ENCODE results near the gene LONRF2.
"Not testable (repeated sequence)": the region's sequence is repeated elsewhere in the genome, so short reads cannot be mapped to it uniquely, and the experiment has no call there.

Gene LONRF2

DNA sequence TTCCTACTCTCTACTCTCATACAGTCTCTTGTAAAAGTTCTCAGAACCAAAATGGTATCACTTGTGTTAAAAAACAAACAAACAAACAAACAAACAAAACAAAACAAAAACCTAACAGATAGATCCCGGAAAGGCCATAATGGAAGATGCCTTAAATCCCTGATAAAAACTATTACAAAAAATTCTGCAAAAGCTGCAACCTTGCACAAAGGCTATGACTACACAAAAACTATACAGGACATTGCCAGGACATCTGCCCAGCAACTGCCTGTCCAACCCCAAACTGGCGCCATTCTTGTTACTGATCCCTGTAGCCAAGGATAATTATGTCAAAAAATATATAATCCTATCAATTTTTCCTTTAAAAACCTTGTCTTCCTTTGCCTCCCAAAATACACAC is 36.3 kb upstream of the LONRF2 start:
- Histone ChIP-seq H3K79me1 (ENCODE audit: low read length) (no peaks in the 10 kb centered on the region), H4K8ac (ENCODE audit: low read depth, low read length) (no peak overlapping the region), H3K4me1 (ENCODE audit: control insufficient read depth, low read depth, low read length) (no peaks in the 10 kb centered on the region), H3K56ac (ENCODE audit: low read length) (no peak overlapping the region), H3K36me3 (ENCODE audit: control insufficient read depth, insufficient read depth, low read length) (no peaks in the 10 kb centered on the region), H3K18ac (ENCODE audit: low read length) (no peak overlapping the region), H3K23ac (ENCODE audit: low read length) (no peak overlapping the region), H2BK15ac (replicated peaks; ENCODE audit: low read depth) (no peak overlapping the region), H2AK5ac (ENCODE audit: low read length) (no peak overlapping the region), H3K27me3 (ENCODE audit: insufficient read depth, low read length, poor library complexity) (no peaks in the 10 kb centered on the region), H3K79me2 (ENCODE audit: control insufficient read depth, insufficient read depth, low read length) (no peaks in the 10 kb centered on the region), H4K5ac (ENCODE audit: low read length) (no peak overlapping the region), H3K4me3 (ENCODE audit: low read length) (no peak overlapping the region), H2BK5ac (ENCODE audit: low read length) (no peak overlapping the region), H2BK120ac (ENCODE audit: low read depth, low read length) (no peak overlapping the region), H3K4ac (ENCODE audit: low read depth, low read length) (no peak overlapping the region), H3K4me2 (ENCODE audit: low read length) (no peak overlapping the region), H3K27ac (ENCODE audit: low read depth, low read length) (no peak overlapping the region), H3K9ac (ENCODE audit: low read length) (no peak overlapping the region)
- WGBS (ENCODE audit: extremely low coverage, insufficient coverage, low lambda C conversion rate): no CpG with 5 or more reads among the region's 2 CpGs
- DNase-seq: no peak

DNA sequence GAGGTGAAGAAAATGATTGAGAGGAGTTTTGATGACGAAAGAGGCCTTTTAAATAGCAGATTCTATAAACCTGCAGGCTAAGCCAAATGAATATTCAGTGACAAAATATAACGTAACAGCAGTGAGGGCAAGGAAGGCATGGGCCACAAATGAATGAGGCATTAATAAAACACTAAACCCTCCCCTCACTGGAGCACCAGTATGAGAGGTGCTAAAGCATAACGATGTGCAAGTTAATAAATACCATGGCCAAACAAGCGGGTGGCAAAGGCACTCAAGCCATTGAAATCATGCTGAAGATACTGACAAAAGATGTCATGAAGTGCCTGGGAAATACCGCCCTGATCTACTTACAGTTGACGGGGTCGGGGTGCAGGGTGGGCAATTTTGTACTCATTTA is 30.2 kb upstream of the LONRF2 start:
- H3K4me2 ChIP-seq (ENCODE audit: low read length): no peak overlapping the region
- 100% methylated on average over 1 of the region's 7 CpGs for WGBS (ENCODE audit: extremely low coverage, insufficient coverage, low lambda C conversion rate)

DNA sequence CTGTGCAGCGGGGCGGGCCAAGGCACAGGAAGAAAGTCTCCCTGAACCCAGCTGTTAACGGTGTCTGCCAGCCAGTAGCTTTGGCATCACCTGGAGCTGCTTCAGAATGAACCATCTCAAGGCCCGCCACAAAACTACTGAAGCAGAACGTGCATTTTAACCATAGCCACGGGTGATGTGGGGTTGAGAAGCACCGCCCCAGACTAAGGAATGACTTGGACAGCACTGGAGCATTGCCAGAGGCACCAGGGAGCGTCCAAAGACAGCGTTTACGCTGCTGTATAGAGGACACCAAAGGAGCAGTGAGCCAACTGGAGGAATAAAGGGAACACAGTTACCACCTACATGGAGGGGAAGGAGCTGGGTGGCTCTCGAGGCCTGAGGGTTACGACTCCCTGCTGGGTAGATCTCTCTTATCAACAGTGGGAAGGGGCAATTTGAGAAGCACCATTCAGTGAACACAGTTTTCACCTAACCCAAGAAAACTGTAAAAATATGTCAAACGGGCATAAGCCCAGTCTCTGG is 28.4 kb upstream of the LONRF2 start:
- no peak overlapping the region for H2AK5ac ChIP-seq (ENCODE audit: low read length)
- H3K4me2 ChIP-seq (ENCODE audit: low read length): no peak overlapping the region
- H3K79me2 ChIP-seq (ENCODE audit: control insufficient read depth, insufficient read depth, low read length): no peaks in the 10 kb centered on the region
- no peak overlapping the region for H3K23ac ChIP-seq (ENCODE audit: low read length)
- no peak overlapping the region for H4K8ac ChIP-seq (ENCODE audit: low read depth, low read length)
- no peak overlapping the region for H3K27ac ChIP-seq (ENCODE audit: low read depth, low read length)
- WGBS (ENCODE audit: extremely low coverage, insufficient coverage, low lambda C conversion rate): no CpG with 5 or more reads among the region's 13 CpGs
- H3K56ac ChIP-seq (ENCODE audit: low read length): no peak overlapping the region
- DNase-seq: no peak
- H2BK120ac ChIP-seq (ENCODE audit: low read depth, low read length): no peak overlapping the region
- no peak overlapping the region for H2BK15ac ChIP-seq (replicated peaks; ENCODE audit: low read depth)
- H3K27me3 ChIP-seq (ENCODE audit: insufficient read depth, low read length, poor library complexity): no peaks in the 10 kb centered on the region
- H3K9ac ChIP-seq (ENCODE audit: low read length): no peak overlapping the region
- no peak overlapping the region for H4K5ac ChIP-seq (ENCODE audit: low read length)
- H2BK5ac ChIP-seq (ENCODE audit: low read length): no peak overlapping the region
- no peaks in the 10 kb centered on the region for H3K4me1 ChIP-seq (ENCODE audit: control insufficient read depth, low read depth, low read length)
- H3K4ac ChIP-seq (ENCODE audit: low read depth, low read length): no peak overlapping the region
- no peaks in the 10 kb centered on the region for H3K79me1 ChIP-seq (ENCODE audit: low read length)
- H3K18ac ChIP-seq (ENCODE audit: low read length): no peak overlapping the region
- no peaks in the 10 kb centered on the region for H3K36me3 ChIP-seq (ENCODE audit: control insufficient read depth, insufficient read depth, low read length)
- no peak overlapping the region for H3K4me3 ChIP-seq (ENCODE audit: low read length)

More for the DNA sequence above, 30.2 kb upstream of the LONRF2 start:
- no peak overlapping the region for H2BK120ac ChIP-seq (ENCODE audit: low read depth, low read length)
- H2AK5ac ChIP-seq (ENCODE audit: low read length): no peak overlapping the region
- no peak overlapping the region for H2BK5ac ChIP-seq (ENCODE audit: low read length)
- no peak overlapping the region for H3K27ac ChIP-seq (ENCODE audit: low read depth, low read length)
- no peak overlapping the region for H3K4ac ChIP-seq (ENCODE audit: low read depth, low read length)
- no peaks in the 10 kb centered on the region for H3K79me1 ChIP-seq (ENCODE audit: low read length)
- H3K4me3 ChIP-seq (ENCODE audit: low read length): no peak overlapping the region
- no peak overlapping the region for H4K8ac ChIP-seq (ENCODE audit: low read depth, low read length)
- no peaks in the 10 kb centered on the region for H3K79me2 ChIP-seq (ENCODE audit: control insufficient read depth, insufficient read depth, low read length)
- no peak for DNase-seq
- H3K18ac ChIP-seq (ENCODE audit: low read length): no peak overlapping the region
- H3K9ac ChIP-seq (ENCODE audit: low read length): no peak overlapping the region
- no peaks in the 10 kb centered on the region for H3K4me1 ChIP-seq (ENCODE audit: control insufficient read depth, low read depth, low read length)
- H2BK15ac ChIP-seq (replicated peaks; ENCODE audit: low read depth): no peak overlapping the region
- no peaks in the 10 kb centered on the region for H3K36me3 ChIP-seq (ENCODE audit: control insufficient read depth, insufficient read depth, low read length)
- H3K23ac ChIP-seq (ENCODE audit: low read length): no peak overlapping the region
- H3K56ac ChIP-seq (ENCODE audit: low read length): no peak overlapping the region
- H4K5ac ChIP-seq (ENCODE audit: low read length): no peak overlapping the region
- no peaks in the 10 kb centered on the region for H3K27me3 ChIP-seq (ENCODE audit: insufficient read depth, low read length, poor library complexity)

DNA sequence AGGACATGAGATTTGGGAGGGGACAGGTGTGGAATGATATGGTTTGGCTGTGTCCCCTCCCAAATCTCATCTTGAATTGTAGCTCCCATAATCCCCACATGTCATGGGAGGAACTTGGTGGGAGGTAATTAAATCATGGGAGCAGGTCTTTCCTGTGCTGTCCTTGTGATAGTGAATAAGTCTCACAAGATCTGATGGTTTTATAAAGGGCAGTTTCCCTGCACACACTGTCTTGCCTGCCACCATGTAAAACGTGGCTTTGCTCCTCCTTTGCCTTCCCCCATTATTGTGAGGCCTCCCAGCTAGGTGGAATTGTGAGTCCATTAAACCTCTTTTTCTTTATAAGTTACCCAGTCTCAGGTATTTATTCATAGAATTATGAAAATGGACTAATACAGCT is 22.8 kb upstream of the LONRF2 start:
- not testable (repeated sequence) for H3K23ac ChIP-seq (ENCODE audit: low read length); H3K4ac ChIP-seq (ENCODE audit: low read depth, low read length); H2AK5ac ChIP-seq (ENCODE audit: low read length); H4K8ac ChIP-seq (ENCODE audit: low read depth, low read length); H3K79me2 ChIP-seq (ENCODE audit: control insufficient read depth, insufficient read depth, low read length); H3K4me2 ChIP-seq (ENCODE audit: low read length); H3K27ac ChIP-seq (ENCODE audit: low read depth, low read length); H3K4me1 ChIP-seq (ENCODE audit: control insufficient read depth, low read depth, low read length); H3K79me1 ChIP-seq (ENCODE audit: low read length); H3K4me3 ChIP-seq (ENCODE audit: low read length); H3K36me3 ChIP-seq (ENCODE audit: control insufficient read depth, insufficient read depth, low read length); H2BK120ac ChIP-seq (ENCODE audit: low read depth, low read length); H4K5ac ChIP-seq (ENCODE audit: low read length); H3K18ac ChIP-seq (ENCODE audit: low read length); H2BK5ac ChIP-seq (ENCODE audit: low read length); H3K56ac ChIP-seq (ENCODE audit: low read length); H3K27me3 ChIP-seq (ENCODE audit: insufficient read depth, low read length, poor library complexity); H2BK15ac ChIP-seq (replicated peaks; ENCODE audit: low read depth); DNase-seq; H3K9ac ChIP-seq (ENCODE audit: low read length)
- no CpG with 5 or more reads among the region's 1 CpG for WGBS (ENCODE audit: extremely low coverage, insufficient coverage, low lambda C conversion rate)

DNA sequence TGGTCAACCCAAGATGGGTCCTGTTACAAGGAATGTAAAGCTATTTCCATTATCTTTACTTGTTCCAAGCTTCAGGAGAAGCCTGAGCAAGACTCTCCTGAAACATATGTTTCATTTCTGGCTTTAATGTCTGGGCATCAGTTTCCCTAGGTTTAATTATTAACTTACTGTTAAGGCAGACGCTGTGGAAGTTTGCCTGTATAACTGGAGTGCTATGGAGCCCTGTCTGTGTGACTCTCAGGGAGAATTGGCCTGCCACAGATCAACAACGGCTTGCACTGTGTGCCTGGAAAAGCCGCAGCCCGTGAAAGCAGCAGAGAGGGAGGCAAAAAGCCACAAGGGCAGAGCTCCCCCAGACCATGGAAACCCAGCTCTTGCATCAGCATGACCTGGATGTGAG is 22.1 kb upstream of the LONRF2 start:
- Histone ChIP-seq H2BK15ac (replicated peaks; ENCODE audit: low read depth) (no peak overlapping the region), H3K56ac (ENCODE audit: low read length) (no peak overlapping the region), H4K8ac (ENCODE audit: low read depth, low read length) (no peak overlapping the region), H3K79me1 (ENCODE audit: low read length) (no peaks in the 10 kb centered on the region), H3K79me2 (ENCODE audit: control insufficient read depth, insufficient read depth, low read length) (no peaks in the 10 kb centered on the region), H3K27me3 (ENCODE audit: insufficient read depth, low read length, poor library complexity) (no peaks in the 10 kb centered on the region), H2BK5ac (ENCODE audit: low read length) (no peak overlapping the region), H3K18ac (ENCODE audit: low read length) (no peak overlapping the region), H3K4me2 (ENCODE audit: low read length) (no peak overlapping the region), H4K5ac (ENCODE audit: low read length) (no peak overlapping the region), H3K4ac (ENCODE audit: low read depth, low read length) (no peak overlapping the region), H3K4me1 (ENCODE audit: control insufficient read depth, low read depth, low read length) (no peaks in the 10 kb centered on the region), H3K9ac (ENCODE audit: low read length) (no peak overlapping the region), H3K36me3 (ENCODE audit: control insufficient read depth, insufficient read depth, low read length) (no peaks in the 10 kb centered on the region), H3K23ac (ENCODE audit: low read length) (no peak overlapping the region), H3K4me3 (ENCODE audit: low read length) (no peak overlapping the region), H3K27ac (ENCODE audit: low read depth, low read length) (no peak overlapping the region), H2AK5ac (ENCODE audit: low read length) (no peak overlapping the region), H2BK120ac (ENCODE audit: low read depth, low read length) (no peak overlapping the region)
- DNase-seq: no peak
- WGBS (ENCODE audit: extremely low coverage, insufficient coverage, low lambda C conversion rate): no CpG with 5 or more reads among the region's 4 CpGs

DNA sequence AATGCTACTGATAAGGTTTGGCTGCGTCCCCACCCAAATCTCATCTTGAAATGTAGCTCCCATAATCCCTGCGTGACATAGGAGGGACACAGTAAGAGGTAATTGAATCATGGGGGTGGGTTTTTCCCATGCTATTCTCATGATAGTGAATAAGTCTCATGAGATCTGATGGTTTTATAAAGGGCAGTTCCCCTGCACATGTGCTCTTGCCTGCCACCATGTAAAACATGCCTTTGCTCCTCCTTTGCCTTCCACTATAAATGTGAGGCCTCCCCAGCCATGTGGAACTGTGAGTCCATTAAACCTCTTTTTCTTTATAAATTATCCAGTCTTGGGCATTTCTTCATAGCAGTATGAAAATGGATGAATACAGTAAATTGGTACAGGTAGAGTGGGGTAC is 20.2 kb upstream of the LONRF2 start:
- H3K79me1 ChIP-seq (ENCODE audit: low read length); H3K4me2 ChIP-seq (ENCODE audit: low read length); H2BK120ac ChIP-seq (ENCODE audit: low read depth, low read length); H3K23ac ChIP-seq (ENCODE audit: low read length); H3K79me2 ChIP-seq (ENCODE audit: control insufficient read depth, insufficient read depth, low read length); H3K4me1 ChIP-seq (ENCODE audit: control insufficient read depth, low read depth, low read length); H2AK5ac ChIP-seq (ENCODE audit: low read length); H3K9ac ChIP-seq (ENCODE audit: low read length); H4K5ac ChIP-seq (ENCODE audit: low read length); DNase-seq; H2BK5ac ChIP-seq (ENCODE audit: low read length); H3K27ac ChIP-seq (ENCODE audit: low read depth, low read length); H3K18ac ChIP-seq (ENCODE audit: low read length); H3K27me3 ChIP-seq (ENCODE audit: insufficient read depth, low read length, poor library complexity); H3K56ac ChIP-seq (ENCODE audit: low read length); H4K8ac ChIP-seq (ENCODE audit: low read depth, low read length); H2BK15ac ChIP-seq (replicated peaks; ENCODE audit: low read depth); H3K36me3 ChIP-seq (ENCODE audit: control insufficient read depth, insufficient read depth, low read length); H3K4me3 ChIP-seq (ENCODE audit: low read length); H3K4ac ChIP-seq (ENCODE audit: low read depth, low read length): not testable (repeated sequence)
- no CpG with 5 or more reads among the region's 2 CpGs for WGBS (ENCODE audit: extremely low coverage, insufficient coverage, low lambda C conversion rate)
